Measurements from ENCODE around the gene FOLR1. TPM values are rescaled to one million over a fixed set of nuclear protein-coding genes. Genes with fewer than 3 reads are reported as not detected.

Gene FOLR1
- total and polyA plus RNA-seq, 11 donors: 0.08 to 0.79 (median 0.30) TPM; not detected in 7

DNA sequence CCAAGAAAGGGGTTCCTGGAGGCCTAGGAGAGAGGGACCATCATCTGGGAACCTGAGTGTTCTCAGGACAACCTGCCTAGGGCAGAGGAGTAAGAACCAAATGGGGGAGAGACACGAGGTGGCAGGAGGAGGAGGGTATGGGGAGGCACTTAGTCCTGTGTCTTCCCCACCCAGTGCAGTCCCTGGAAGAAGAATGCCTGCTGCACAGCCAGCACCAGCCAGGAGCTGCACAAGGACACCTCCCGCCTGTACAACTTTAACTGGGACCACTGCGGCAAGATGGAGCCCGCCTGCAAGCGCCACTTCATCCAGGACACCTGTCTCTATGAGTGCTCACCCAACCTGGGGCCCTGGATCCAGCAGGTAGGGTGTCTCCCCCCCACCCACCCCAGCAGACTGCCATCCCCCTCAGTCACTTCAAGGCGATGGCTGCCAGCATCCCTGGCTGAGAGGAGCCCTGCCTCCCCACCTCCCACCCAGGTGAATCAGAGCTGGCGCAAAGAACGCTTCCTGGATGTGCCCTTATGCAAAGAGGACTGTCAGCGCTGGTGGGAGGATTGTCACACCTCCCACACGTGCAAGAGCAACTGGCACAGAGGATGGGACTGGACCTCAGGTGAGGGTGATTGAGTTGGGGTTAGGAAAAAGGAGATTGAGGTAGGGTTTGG is 28.9 kb downstream of the FOLR1 start:
- peaks cover 0 to 52% (median 16%) of the 10 kb centered on the region in 12 donors for H3K4me1 ChIP-seq
- H3K27ac ChIP-seq: no peak overlapping the region
- H3K9me3 ChIP-seq: no peaks in the 10 kb centered on the region
- 83 to 93% (median 92%) methylated on average over 10 of the region's 10 CpGs for WGBS, 4 donors
- H3K36me3 ChIP-seq: no peaks in the 10 kb centered on the region
- H3K27me3 ChIP-seq: peaks cover 0 to 7% (median 0%) of the 10 kb centered on the region in 9 donors
- TF ChIP-seq, protein P1, sequence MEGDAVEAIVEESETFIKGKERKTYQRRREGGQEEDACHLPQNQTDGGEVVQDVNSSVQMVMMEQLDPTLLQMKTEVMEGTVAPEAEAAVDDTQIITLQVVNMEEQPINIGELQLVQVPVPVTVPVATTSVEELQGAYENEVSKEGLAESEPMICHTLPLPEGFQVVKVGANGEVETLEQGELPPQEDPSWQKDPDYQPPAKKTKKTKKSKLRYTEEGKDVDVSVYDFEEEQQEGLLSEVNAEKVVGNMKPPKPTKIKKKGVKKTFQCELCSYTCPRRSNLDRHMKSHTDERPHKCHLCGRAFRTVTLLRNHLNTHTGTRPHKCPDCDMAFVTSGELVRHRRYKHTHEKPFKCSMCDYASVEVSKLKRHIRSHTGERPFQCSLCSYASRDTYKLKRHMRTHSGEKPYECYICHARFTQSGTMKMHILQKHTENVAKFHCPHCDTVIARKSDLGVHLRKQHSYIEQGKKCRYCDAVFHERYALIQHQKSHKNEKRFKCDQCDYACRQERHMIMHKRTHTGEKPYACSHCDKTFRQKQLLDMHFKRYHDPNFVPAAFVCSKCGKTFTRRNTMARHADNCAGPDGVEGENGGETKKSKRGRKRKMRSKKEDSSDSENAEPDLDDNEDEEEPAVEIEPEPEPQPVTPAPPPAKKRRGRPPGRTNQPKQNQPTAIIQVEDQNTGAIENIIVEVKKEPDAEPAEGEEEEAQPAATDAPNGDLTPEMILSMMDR (IDR thresholded peaks at IDR 0.05): no peak
- no peak for TF ChIP-seq POLR2A (IDR thresholded peaks at IDR 0.05)
- ATAC-seq (no peak), DNase-seq (no peak)
- intact Hi-C loops (cut with DNase I): loop anchor here in 5 of 10 donors (5.0 to 10.0 kb wide), 5 partner anchors 109 to 206 kb away; partner anchors contain the start of gene ANAPC15 (in 1 of the 5)
- no peak overlapping the region for H3K4me3 ChIP-seq

DNA sequence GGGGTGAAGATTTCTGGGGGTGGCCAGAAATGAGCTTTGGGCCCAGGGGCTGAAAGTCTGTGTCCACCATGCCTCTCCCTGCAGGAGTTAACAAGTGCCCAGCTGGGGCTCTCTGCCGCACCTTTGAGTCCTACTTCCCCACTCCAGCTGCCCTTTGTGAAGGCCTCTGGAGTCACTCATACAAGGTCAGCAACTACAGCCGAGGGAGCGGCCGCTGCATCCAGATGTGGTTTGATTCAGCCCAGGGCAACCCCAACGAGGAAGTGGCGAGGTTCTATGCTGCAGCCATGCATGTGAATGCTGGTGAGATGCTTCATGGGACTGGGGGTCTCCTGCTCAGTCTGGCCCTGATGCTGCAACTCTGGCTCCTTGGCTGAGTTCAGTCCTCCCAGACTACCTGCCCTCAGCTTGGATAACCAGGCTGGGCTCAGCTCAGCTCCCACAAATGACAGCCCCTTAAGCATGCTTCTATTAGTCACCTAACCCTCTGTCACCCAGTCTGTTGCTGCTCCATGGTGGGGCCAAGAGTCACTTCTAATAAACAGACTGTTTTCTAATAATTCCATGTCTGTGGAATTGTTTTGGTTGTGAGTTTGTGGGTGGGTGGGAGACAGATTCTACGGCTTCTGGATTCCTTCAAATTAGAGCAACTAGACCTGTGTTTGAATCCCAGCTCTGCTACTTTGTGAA is 29.6 kb downstream of the FOLR1 start:
- H3K27ac ChIP-seq: peak overlapping the region in 3 of 12 donors; percentile 96 to 100 (median 99)

DNA sequence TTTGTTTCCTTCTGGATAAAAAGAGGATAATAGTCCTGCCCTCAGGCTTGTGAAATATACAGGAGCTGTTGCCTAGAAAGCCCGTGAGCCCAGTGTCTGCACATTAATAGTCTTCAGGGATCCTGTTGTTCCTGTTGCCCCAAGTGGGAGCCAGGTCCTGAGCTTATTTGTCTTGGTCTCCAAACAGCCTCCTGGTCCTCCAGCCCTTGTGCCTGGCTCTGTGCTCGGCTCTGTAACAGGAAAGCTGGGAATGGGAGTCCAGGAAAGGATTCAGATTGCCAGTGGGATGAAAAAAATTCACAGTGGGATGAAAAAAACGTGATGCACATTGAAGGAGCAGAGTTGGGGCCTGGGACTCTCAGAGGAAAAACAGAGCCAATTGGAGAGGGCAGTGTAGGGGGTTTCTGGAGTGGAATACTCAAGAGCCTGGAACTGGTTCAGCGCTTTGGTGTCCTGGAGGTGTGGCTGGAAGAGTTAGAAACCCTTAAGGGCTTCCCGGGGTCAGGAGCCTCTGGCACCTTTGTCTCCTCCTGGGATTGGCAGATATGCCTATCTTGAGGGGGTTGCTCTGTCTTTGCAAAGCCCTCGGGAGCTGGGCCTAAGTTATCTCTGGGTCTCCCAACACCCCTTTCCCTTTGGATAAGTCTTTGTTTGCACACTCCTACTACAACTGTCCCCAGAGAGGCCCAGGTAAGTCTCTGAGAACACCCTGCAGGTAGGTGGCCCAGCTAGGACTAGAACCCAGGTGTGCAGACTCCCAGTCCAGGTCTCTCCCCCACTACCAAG is 30.4 kb downstream of the FOLR1 start:
- Histone ChIP-seq H3K9me3 (no peaks in the 10 kb centered on the region), H3K4me3 (peak overlapping the region; percentile 58 to 99 (median 88)), H3K4me1 (peaks cover 0 to 55% (median 17%) of the 10 kb centered on the region in 12 donors), H3K27me3 (peaks cover 0 to 7% (median 0%) of the 10 kb centered on the region in 9 donors), H3K36me3 (peaks cover 0 to 7% (median 4%) of the 10 kb centered on the region in 9 donors), H3K27ac (peak overlapping the region in 11 of 12 donors; percentile 96 to 100 (median 99))
- intact Hi-C loops (cut with DNase I): loop anchor here in 5 of 10 donors (2.0 to 10.0 kb wide), 6 partner anchors 109 to 207 kb away; partner anchors contain the start of gene ANAPC15 (in 2 of the 5)
- DNase-seq (peak in 1 of 5 donors; percentile 27), ATAC-seq (no peak)
- WGBS, 4 donors: 59 to 68% (median 63%) methylated on average over 6 of the region's 6 CpGs
- TF ChIP-seq, protein P1 (IDR thresholded peaks at IDR 0.05): no peak

More for the DNA sequence above, 29.6 kb downstream of the FOLR1 start:
- WGBS, 4 donors: 81 to 95% (median 86%) methylated on average over 3 to 7 of the region's 7 CpGs
- ATAC-seq (no peak), DNase-seq (peak in 1 of 5 donors; percentile 39)
- intact Hi-C loops (cut with DNase I): loop anchor here in 5 of 10 donors (2.0 to 10.0 kb wide), 6 partner anchors 109 to 207 kb away; partner anchors contain the start of gene ANAPC15 (in 2 of the 5)
- Histone ChIP-seq H3K9me3 (no peaks in the 10 kb centered on the region), H3K36me3 (no peaks in the 10 kb centered on the region), H3K4me3 (no peak overlapping the region), H3K27me3 (peaks cover 0 to 7% (median 0%) of the 10 kb centered on the region in 9 donors), H3K4me1 (peaks cover 0 to 55% (median 17%) of the 10 kb centered on the region in 12 donors)
- TF ChIP-seq POLR2A (IDR thresholded peaks at IDR 0.05): no peak
- TF ChIP-seq, protein P1 (IDR thresholded peaks at IDR 0.05): no peak
